ENCODE data around the gene SIGLEC9.

DNA sequence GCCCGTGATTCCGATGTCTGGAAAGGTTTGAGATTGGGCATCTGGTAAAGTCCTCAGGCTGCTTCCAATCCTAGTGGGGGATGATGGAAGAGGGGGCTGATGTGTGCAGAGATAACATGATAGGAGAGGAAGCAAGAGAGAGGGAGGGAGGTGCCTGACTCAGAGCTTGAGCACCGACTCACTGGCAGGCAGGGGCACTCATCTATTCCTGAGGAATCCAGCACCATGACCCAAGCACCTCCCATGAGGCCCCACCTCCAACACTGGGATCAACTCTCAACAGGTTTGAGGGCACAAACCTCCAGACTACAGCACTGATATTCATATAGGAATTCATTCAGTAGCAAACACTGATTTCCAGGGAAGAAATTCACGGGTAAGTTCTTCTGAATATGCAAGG, 5.6 kb upstream of the SIGLEC9 start:
- TF ChIP-seq, protein P1, sequence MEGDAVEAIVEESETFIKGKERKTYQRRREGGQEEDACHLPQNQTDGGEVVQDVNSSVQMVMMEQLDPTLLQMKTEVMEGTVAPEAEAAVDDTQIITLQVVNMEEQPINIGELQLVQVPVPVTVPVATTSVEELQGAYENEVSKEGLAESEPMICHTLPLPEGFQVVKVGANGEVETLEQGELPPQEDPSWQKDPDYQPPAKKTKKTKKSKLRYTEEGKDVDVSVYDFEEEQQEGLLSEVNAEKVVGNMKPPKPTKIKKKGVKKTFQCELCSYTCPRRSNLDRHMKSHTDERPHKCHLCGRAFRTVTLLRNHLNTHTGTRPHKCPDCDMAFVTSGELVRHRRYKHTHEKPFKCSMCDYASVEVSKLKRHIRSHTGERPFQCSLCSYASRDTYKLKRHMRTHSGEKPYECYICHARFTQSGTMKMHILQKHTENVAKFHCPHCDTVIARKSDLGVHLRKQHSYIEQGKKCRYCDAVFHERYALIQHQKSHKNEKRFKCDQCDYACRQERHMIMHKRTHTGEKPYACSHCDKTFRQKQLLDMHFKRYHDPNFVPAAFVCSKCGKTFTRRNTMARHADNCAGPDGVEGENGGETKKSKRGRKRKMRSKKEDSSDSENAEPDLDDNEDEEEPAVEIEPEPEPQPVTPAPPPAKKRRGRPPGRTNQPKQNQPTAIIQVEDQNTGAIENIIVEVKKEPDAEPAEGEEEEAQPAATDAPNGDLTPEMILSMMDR (IDR thresholded peaks at IDR 0.05) = no peak
- TF ChIP-seq POLR2AphosphoS5 (IDR thresholded peaks at IDR 0.05) (no peak), EP300 (IDR thresholded peaks at IDR 0.05; ENCODE audit: low read depth) (no peak), POLR2A (IDR thresholded peaks at IDR 0.05) (no peak)

Data from transverse colon (tissue), 4 donors.